Measurements from ENCODE around the gene RPL28. TPM values are rescaled to one million over a fixed set of nuclear protein-coding genes. Genes with fewer than 3 reads are reported as not detected.

Gene RPL28
- total RNA-seq, 4 donors from 2014 or later, result 20.7 to 1,084 (median 431) TPM

GRCh38 chr19:55358943-55359908, 26.5 kb upstream of the RPL28 start:
- intact Hi-C loops (cut with DNase I; ENCODE audit: low total_unique reads), result no loop called here
- Histone ChIP-seq H3K27me3 (peaks cover 2 to 7% of the 10 kb centered on the region in 2 donors), H3K36me3 (no peaks in the 10 kb centered on the region), H3K4me3 (no peak overlapping the region), H3K27ac (no peak overlapping the region), H3K9me3 (no peaks in the 10 kb centered on the region), H3K4me1 (peaks cover 0 to 6% of the 10 kb centered on the region in 2 donors)
- DNase-seq, result no peak
- TF ChIP-seq, protein P1, sequence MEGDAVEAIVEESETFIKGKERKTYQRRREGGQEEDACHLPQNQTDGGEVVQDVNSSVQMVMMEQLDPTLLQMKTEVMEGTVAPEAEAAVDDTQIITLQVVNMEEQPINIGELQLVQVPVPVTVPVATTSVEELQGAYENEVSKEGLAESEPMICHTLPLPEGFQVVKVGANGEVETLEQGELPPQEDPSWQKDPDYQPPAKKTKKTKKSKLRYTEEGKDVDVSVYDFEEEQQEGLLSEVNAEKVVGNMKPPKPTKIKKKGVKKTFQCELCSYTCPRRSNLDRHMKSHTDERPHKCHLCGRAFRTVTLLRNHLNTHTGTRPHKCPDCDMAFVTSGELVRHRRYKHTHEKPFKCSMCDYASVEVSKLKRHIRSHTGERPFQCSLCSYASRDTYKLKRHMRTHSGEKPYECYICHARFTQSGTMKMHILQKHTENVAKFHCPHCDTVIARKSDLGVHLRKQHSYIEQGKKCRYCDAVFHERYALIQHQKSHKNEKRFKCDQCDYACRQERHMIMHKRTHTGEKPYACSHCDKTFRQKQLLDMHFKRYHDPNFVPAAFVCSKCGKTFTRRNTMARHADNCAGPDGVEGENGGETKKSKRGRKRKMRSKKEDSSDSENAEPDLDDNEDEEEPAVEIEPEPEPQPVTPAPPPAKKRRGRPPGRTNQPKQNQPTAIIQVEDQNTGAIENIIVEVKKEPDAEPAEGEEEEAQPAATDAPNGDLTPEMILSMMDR (IDR thresholded peaks at IDR 0.05), result no peak
- TF ChIP-seq POLR2A (IDR thresholded peaks at IDR 0.05), result no peak

DNA sequence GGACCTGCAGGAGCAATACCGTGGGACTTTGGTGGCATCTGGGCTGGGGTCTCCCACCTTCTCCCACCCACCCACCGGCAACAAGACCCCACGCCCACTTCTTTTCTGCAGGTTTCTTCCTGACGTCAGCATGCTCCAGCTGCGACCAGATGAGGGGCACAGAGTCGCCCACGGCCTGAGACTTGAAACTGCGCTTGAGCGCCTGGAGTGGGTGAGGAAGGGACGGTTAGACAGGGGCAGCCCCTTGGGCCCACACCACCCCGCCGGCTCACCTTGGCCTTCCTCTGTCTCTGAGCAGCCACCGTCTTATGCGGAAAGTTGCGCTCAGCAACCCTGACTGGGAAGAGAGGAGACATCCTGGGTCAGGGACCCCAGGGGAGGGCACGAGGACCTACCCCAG, 24.8 kb upstream of the RPL28 start:
- Histone ChIP-seq H3K9me3 (no peaks in the 10 kb centered on the region), H3K4me3 (no peak overlapping the region), H3K4me1 (no peaks in the 10 kb centered on the region), H3K36me3 (no peaks in the 10 kb centered on the region), H3K27me3 (no peaks in the 10 kb centered on the region), H3K27ac (no peak overlapping the region)
- TF ChIP-seq, protein P1 (IDR thresholded peaks at IDR 0.05), result no peak
- TF ChIP-seq POLR2A (IDR thresholded peaks at IDR 0.05), result no peak
- DNase-seq, result no peak
- intact Hi-C loops (cut with DNase I; ENCODE audit: low total_unique reads), result no loop called here

GRCh38 chr19:55362174-55362989, 23.4 kb upstream of the RPL28 start:
- H3K36me3 ChIP-seq, result no peaks in the 10 kb centered on the region
- H3K27ac ChIP-seq, result no peak overlapping the region
- H3K27me3 ChIP-seq, result no peaks in the 10 kb centered on the region
- DNase-seq, result no peak
- no peaks in the 10 kb centered on the region for H3K4me1 ChIP-seq
- TF ChIP-seq, protein P1 (IDR thresholded peaks at IDR 0.05), result no peak
- TF ChIP-seq POLR2A (IDR thresholded peaks at IDR 0.05), result no peak
- intact Hi-C loops (cut with DNase I; ENCODE audit: low total_unique reads), result no loop called here
- H3K4me3 ChIP-seq, result no peak overlapping the region
- H3K9me3 ChIP-seq, result no peaks in the 10 kb centered on the region

- H3K27ac ChIP-seq, result no peak within 1 kb of the TSS
- H3K4me1 ChIP-seq, result no peaks in the 10 kb centered on the region
- H3K4me3 ChIP-seq, result no peak within 1 kb of the TSS
- no peaks in the 10 kb centered on the region for H3K36me3 ChIP-seq
- peaks cover 0 to 2% of the 10 kb centered on the region in 2 donors for H3K27me3 ChIP-seq
- no peaks in the 10 kb centered on the region for H3K9me3 ChIP-seq
- TF ChIP-seq POLR2A (IDR thresholded peaks at IDR 0.05), result no peak
- TF ChIP-seq, protein P1 (IDR thresholded peaks at IDR 0.05), result no peak
- intact Hi-C loops (cut with DNase I; ENCODE audit: low total_unique reads), result no loop called here
- DNase-seq, result no peak
Measured at GRCh38 chr19:55362990-55363716, 22.6 kb upstream of the RPL28 start, which contains the start of gene GARIN5B. Gene GARIN5B (minus strand): TSS chr19:55363260. CDS start chr19:55363066, 194 bp downstream.

All from uterus (tissue), 4 donors.